HepG2 (cell line): ENCODE data around the gene TSHZ2. TPM values are rescaled to one million over a fixed set of nuclear protein-coding genes. Genes with fewer than 3 reads are reported as not detected.

Source experiments
- E2F2 ChIP-seq: sonication (generic); formaldehyde crosslinking; IDR thresholded peaks from 2 replicates; pipeline ENCODE4 v1.4.0; 2020; ENCODE audit warnings: missing genetic modification reagents, borderline replicate concordance
- KDM5B ChIP-seq: sonication (generic); formaldehyde crosslinking; IDR thresholded peaks from 2 replicates; pipeline ENCODE4 v1.4.0; 2020; ENCODE audit warnings: missing genetic modification reagents, mild to moderate bottlenecking, borderline replicate concordance
- LRRFIP1 ChIP-seq: sonication (generic); formaldehyde crosslinking; conservative IDR thresholded peaks from 2 replicates; pipeline ENCODE4 v1.4.0; 2020; ENCODE audit warnings: missing genetic modification reagents
- MEIS1 ChIP-seq: sonication (generic); formaldehyde crosslinking; IDR thresholded peaks from 2 replicates; pipeline ENCODE4 v1.9.0; 2021; ENCODE audit warnings: mild to moderate bottlenecking, missing genetic modification reagents, moderate library complexity, borderline replicate concordance
- NKX3-1 ChIP-seq: sonication (generic); formaldehyde crosslinking; IDR thresholded peaks from 2 replicates; pipeline ENCODE4 v1.5.0; 2020; ENCODE audit warnings: missing genetic modification reagents
- ONECUT2 ChIP-seq: sonication (generic); formaldehyde crosslinking; IDR thresholded peaks from 2 replicates; pipeline ENCODE4 v1.4.0; 2020; ENCODE audit warnings: missing genetic modification reagents
- RBM39 ChIP-seq: fragments of 200-400 bp; formaldehyde crosslinking; IDR thresholded peaks from one replicate; pipeline ENCODE4 v1.6.1; 2018; ENCODE audit warnings: antibody characterized with exemption, mild to moderate bottlenecking, low read depth, low read length; ENCODE audit not compliant: poor library complexity, severe bottlenecking
- RELA ChIP-seq: sonication (generic); formaldehyde crosslinking; IDR thresholded peaks from 2 replicates; pipeline ENCODE4 v1.4.0; 2020; ENCODE audit warnings: missing genetic modification reagents
- SNAPC2 ChIP-seq: sonication (generic); formaldehyde crosslinking; IDR thresholded peaks from 2 replicates; pipeline ENCODE4 v1.8.1; 2022; ENCODE audit warnings: mild to moderate bottlenecking, missing genetic modification reagents
- XRCC5 ChIP-seq: fragments of 200-400 bp; formaldehyde crosslinking; optimal IDR thresholded peaks from 2 replicates; pipeline ENCODE3; 2017; ENCODE audit warnings: mild to moderate bottlenecking, low read length
- ZBTB25 ChIP-seq: IDR thresholded peaks from 2 replicates; pipeline ENCODE4 v1.6.1; 2018; ENCODE audit warnings: missing genetic modification reagents
- ZBTB7A ChIP-seq: sonication (generic); formaldehyde crosslinking; IDR thresholded peaks from 2 replicates; pipeline ENCODE4 v1.8.0; 2022; ENCODE audit warnings: mild to moderate bottlenecking, missing genetic modification reagents
- ZNF30 ChIP-seq: sonication (generic); formaldehyde crosslinking; IDR thresholded peaks from 2 replicates; pipeline ENCODE4 v1.5.0; 2020; ENCODE audit warnings: mild to moderate bottlenecking, missing genetic modification reagents
- ZNF549 ChIP-seq: sonication (generic); formaldehyde crosslinking; IDR thresholded peaks from 2 replicates; pipeline ENCODE4 v1.5.0; 2020; ENCODE audit warnings: missing genetic modification reagents
- ZSCAN12 ChIP-seq: sonication (generic); formaldehyde crosslinking; IDR thresholded peaks from 2 replicates; pipeline ENCODE4 v1.9.0; 2021; ENCODE audit warnings: mild to moderate bottlenecking, missing genetic modification reagents
- polyA plus RNA-seq, 8 experiments: library from polyadenylated mRNA; depleted of rRNA in 3 of 8; stranded (reverse) in 7 of 8; unstranded in 1 of 8; fragments of >200 nt; fragmentation: Illumina TruSeq in 4 of 8; extraction: Trizol in 4 of 8; gene quantifications; 2 replicates each; pipeline versions ENCODE4 v1.2.1 to v1.2.3, GENCODE V29; 2011 to 2016; ENCODE audit warnings: low read depth in 4 of 8, missing spikeins in 1 of 8, mixed read lengths in 1 of 8; ENCODE audit not compliant: insufficient read depth in 1 of 8
- total RNA-seq, 5 experiments: library from RNA; depleted of rRNA; stranded (reverse); fragments of >200 nt; fragmentation: Illumina TruSeq; extraction: Trizol; gene quantifications; 2 replicates each; pipeline ENCODE4 v1.2.3, GENCODE V29; 2016; ENCODE audit warnings: low read depth in 1 of 5
- TF ChIP-seq, protein P1 (sequence below): IDR thresholded peaks from 2 replicates; pipeline ENCODE4 v1.6.1; 2016; ENCODE audit warnings: missing compliant biosample characterization, missing genetic modification reagents, borderline replicate concordance
- TF ChIP-seq, protein P2 (sequence below): IDR thresholded peaks from 2 replicates; pipeline ENCODE4 v1.6.1; 2016; ENCODE audit warnings: low read depth, borderline replicate concordance

TSHZ2 gene
- total and polyA plus RNA-seq, 2 of the 13 experiments (the other 11 are each of a cell fraction or from before 2014, with no cell fraction given): 0.01 TPM; not detected in 1

- TF ChIP-seq LRRFIP1 (CRISPR knock-in tag) (no peak), XRCC5 (peak; percentile 60), SNAPC2 (CRISPR knock-in tag) (no peak), KDM5B (CRISPR knock-in tag) (no peak; the same call in 1 of the 2 replicates), ZSCAN12 (CRISPR knock-in tag) (no peak), NKX3-1 (CRISPR knock-in tag) (no peak), ONECUT2 (CRISPR knock-in tag) (no peak), ZNF549 (CRISPR knock-in tag) (no peak), RBM39 (no peak), ZNF30 (CRISPR knock-in tag) (no peak), MEIS1 (CRISPR knock-in tag) (no peak), ZBTB7A (CRISPR knock-in tag) (no peak), RELA (no peak), E2F2 (CRISPR knock-in tag) (no peak), ZBTB25 (CRISPR knock-in tag) (0 out of 2 replicates have a peak, but pooled peaks have one; percentile 60)
- TF ChIP-seq, protein P1, sequence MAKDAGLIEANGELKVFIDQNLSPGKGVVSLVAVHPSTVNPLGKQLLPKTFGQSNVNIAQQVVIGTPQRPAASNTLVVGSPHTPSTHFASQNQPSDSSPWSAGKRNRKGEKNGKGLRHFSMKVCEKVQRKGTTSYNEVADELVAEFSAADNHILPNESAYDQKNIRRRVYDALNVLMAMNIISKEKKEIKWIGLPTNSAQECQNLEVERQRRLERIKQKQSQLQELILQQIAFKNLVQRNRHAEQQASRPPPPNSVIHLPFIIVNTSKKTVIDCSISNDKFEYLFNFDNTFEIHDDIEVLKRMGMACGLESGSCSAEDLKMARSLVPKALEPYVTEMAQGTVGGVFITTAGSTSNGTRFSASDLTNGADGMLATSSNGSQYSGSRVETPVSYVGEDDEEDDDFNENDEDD: 0 out of 2 replicates have a peak, but pooled peaks have one; percentile 35
- TF ChIP-seq, protein P2, sequence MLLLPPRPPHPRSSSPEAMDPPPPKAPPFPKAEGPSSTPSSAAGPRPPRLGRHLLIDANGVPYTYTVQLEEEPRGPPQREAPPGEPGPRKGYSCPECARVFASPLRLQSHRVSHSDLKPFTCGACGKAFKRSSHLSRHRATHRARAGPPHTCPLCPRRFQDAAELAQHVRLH (CRISPR knock-in tag): peak; percentile 53; the same call in 1 of the 2 replicates
Measured at GRCh38 chr20:53216856-53217576, 244.9 kb downstream of the TSHZ2 start (continued).
